Lung (tissue), 12 donors: ENCODE measurements around the gene GPR108. TPM values are rescaled to one million over a fixed set of nuclear protein-coding genes. Genes with fewer than 3 reads are reported as not detected.

Experiments used
- ATAC-seq: fragments of 200-7000 bp; cut with Tn5 transposase; one replicate; pipeline ENCODE4 v1.9.1; 2020; ENCODE audit warnings: moderate number of reproducible peaks; ENCODE audit not compliant: insufficient read depth, low FRiP score
- DNase-seq, 3 donors: peaks; one replicate each; pipeline ENCODE4 v3.0.0-alpha.2; 2013 to 2017
- H3K27ac ChIP-seq, 2 donors: one replicate each; pipeline ENCODE4 v1.5.1; 2013; ENCODE audit warnings: mild to moderate bottlenecking in 2 of 2, moderate library complexity in 2 of 2, control low read depth in 1 of 2, inconsistent platforms in 1 of 2, low read depth in 1 of 2, low read length in 1 of 2
- H3K27me3 ChIP-seq, 3 donors: one replicate each; pipeline ENCODE4 v1.5.1; 2013; ENCODE audit warnings: low read length in 2 of 3; ENCODE audit not compliant: control insufficient read depth in 3 of 3, insufficient read depth in 3 of 3
- H3K36me3 ChIP-seq, 4 donors: one replicate each; pipeline ENCODE4 v1.5.1; 2013; ENCODE audit warnings: low read length in 4 of 4, mild to moderate bottlenecking in 1 of 4, moderate library complexity in 1 of 4; ENCODE audit not compliant: control insufficient read depth in 4 of 4, insufficient read depth in 4 of 4
- H3K4me1 ChIP-seq, 5 donors: one replicate each; pipeline ENCODE4 v1.5.1; 2013; ENCODE audit warnings: low read length in 5 of 5, mild to moderate bottlenecking in 2 of 5, moderate library complexity in 1 of 5; ENCODE audit not compliant: control insufficient read depth in 5 of 5, insufficient read depth in 5 of 5
- H3K4me3 ChIP-seq: one replicate; pipeline ENCODE4 v1.5.1; 2013; ENCODE audit warnings: mild to moderate bottlenecking, control low read depth, moderate library complexity
- H3K9ac ChIP-seq, 2 donors: one replicate each; pipeline ENCODE4 v1.5.1; 2013; ENCODE audit warnings: low read length in 2 of 2, control low read depth in 1 of 2; ENCODE audit not compliant: insufficient read depth in 1 of 2
- H3K9me3 ChIP-seq, 4 donors: one replicate each; pipeline ENCODE4 v1.5.1; 2013; ENCODE audit warnings: low read length in 3 of 4, mild to moderate bottlenecking in 1 of 4, moderate library complexity in 1 of 4; ENCODE audit not compliant: control insufficient read depth in 4 of 4, insufficient read depth in 3 of 4
- WGBS, 2 donors: extraction: QIAGEN DNeasy Blood & Tissue Kit; methylation state at CpG; one replicate each; pipeline ENCODE4 v1.1.7; 2013; 5-methylcytosine and 5-hydroxymethylcytosine counted together
- polyA plus RNA-seq, 2 donors: library from polyadenylated mRNA; stranded (reverse); fragments of 200-250 nt; gene quantifications; one replicate each; pipeline ENCODE4 v1.2.1, GENCODE V29; 2013
- total RNA-seq, 2 donors: library from RNA; depleted of rRNA in 1 of 2; stranded (reverse); fragments of >200 nt in 1 of 2; gene quantifications; one replicate each; pipeline ENCODE4 v1.2.1, GENCODE V29; 2014 to 2021
- TF ChIP-seq, protein P1 (sequence below): IDR thresholded peaks from 2 replicates; pipeline ENCODE4 v1.5.1; 2012; ENCODE audit warnings: mild to moderate bottlenecking; ENCODE audit errors: control extremely low read depth, extremely low read depth
- donor health status: control.
- donor health status: control.
- donor health status: Bipolar disorder and iron deficiency.
- donor health status: healthy.
- donor health status: DM: yes; HTN: yes; CAD: no.

Gene GPR108
- total and polyA plus RNA-seq, 4 donors: 33.5 to 98.0 (median 93.5) TPM

DNA sequence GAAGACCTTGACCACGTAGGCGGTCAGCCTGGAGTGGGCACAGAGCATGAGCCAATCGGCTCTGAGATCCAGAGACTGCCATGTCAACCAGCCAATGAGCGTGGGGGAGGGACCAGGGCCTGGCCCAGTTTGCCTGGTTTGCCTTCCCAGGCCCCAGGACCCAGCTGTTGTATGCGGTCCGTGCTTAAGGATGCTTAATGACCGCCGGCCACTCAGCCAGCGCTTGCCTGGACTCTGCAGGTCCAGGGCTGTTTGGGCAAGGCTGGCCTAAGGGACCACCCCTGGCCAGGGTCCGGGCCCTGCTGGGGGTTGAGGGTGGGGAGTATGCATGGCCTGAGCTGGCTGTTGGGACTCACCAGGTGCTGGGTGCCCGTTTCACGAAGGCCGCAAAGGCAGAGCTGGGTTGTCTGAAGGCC, 44.3 kb downstream of the GPR108 start:
- Histone ChIP-seq H3K27me3 (no peaks in the 10 kb centered on the region), H3K4me3 (no peak overlapping the region), H3K9me3 (peaks cover 0 to 1% (median 0%) of the 10 kb centered on the region in 4 donors), H3K36me3 (peaks cover 0 to 12% (median 0%) of the 10 kb centered on the region in 4 donors), H3K4me1 (no peaks in the 10 kb centered on the region), H3K27ac (no peak overlapping the region), H3K9ac (no peak overlapping the region)
- ATAC-seq (no peak), DNase-seq (no peak)
- 93 to 94% methylated on average over 13 of the region's 13 CpGs for WGBS, 2 donors
- TF ChIP-seq, protein P1, sequence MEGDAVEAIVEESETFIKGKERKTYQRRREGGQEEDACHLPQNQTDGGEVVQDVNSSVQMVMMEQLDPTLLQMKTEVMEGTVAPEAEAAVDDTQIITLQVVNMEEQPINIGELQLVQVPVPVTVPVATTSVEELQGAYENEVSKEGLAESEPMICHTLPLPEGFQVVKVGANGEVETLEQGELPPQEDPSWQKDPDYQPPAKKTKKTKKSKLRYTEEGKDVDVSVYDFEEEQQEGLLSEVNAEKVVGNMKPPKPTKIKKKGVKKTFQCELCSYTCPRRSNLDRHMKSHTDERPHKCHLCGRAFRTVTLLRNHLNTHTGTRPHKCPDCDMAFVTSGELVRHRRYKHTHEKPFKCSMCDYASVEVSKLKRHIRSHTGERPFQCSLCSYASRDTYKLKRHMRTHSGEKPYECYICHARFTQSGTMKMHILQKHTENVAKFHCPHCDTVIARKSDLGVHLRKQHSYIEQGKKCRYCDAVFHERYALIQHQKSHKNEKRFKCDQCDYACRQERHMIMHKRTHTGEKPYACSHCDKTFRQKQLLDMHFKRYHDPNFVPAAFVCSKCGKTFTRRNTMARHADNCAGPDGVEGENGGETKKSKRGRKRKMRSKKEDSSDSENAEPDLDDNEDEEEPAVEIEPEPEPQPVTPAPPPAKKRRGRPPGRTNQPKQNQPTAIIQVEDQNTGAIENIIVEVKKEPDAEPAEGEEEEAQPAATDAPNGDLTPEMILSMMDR: no peak

DNA sequence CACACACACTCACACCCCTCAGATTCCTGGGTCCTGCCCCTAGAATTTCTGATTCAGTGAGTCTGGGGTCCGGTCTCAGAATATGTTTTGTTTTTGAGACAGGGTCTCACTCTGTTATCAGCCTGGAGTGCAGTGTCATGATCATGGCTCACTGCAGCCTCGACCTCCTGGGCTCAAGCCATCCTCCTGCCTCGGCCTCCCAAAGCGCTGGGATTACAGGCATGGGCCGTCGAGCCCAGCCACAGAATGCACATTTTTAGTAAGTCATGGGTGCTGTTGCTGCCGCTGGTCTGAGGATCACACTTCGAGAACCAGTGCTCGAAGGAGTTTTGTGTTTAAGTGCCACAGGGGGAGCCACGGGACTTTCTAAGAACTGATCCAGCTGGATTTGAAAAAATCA, 45.4 kb downstream of the GPR108 start:
- H3K36me3 ChIP-seq: peaks cover 0 to 10% (median 0%) of the 10 kb centered on the region in 4 donors
- ATAC-seq (no peak), DNase-seq (no peak)
- H3K27ac ChIP-seq: no peak overlapping the region
- H3K27me3 ChIP-seq: no peaks in the 10 kb centered on the region
- peaks cover 0 to 1% (median 0%) of the 10 kb centered on the region in 4 donors for H3K9me3 ChIP-seq
- H3K4me1 ChIP-seq: no peaks in the 10 kb centered on the region
- WGBS, 2 donors: 83 to 93% methylated on average over 10 of the region's 10 CpGs
- H3K4me3 ChIP-seq: no peak overlapping the region
- TF ChIP-seq, protein P1: no peak
- H3K9ac ChIP-seq: no peak overlapping the region

DNA sequence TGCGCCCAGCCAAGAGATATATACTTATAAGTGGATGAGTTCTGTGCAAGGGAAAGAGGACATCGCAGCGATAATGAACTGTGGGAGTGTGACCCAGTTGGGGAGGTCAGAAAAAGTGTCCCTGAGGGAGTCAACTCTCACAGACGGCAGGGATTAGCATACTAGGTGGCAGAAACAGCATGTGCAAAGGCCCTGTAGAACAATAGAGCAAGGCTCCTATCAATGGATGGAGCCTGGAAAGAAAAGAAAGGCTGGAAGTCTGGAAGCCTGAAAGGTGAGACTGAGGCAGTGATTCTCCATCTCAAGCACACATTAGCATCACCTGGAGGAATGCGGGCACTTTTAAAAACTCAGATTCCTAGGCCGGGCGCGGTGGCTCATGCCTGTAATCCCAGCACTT, 46.0 kb downstream of the GPR108 start:
- Histone ChIP-seq H3K9me3 (peaks cover 0 to 1% (median 0%) of the 10 kb centered on the region in 4 donors), H3K9ac (no peak overlapping the region), H3K27ac (no peak overlapping the region), H3K36me3 (peaks cover 0 to 9% (median 0%) of the 10 kb centered on the region in 4 donors), H3K27me3 (no peaks in the 10 kb centered on the region), H3K4me1 (no peaks in the 10 kb centered on the region), H3K4me3 (no peak overlapping the region)
- WGBS, 2 donors: 92 to 94% methylated on average over 8 of the region's 8 CpGs
- ATAC-seq: no peak
- DNase-seq: no peak
- TF ChIP-seq, protein P1: no peak
